Inflammatory macrophage treated with lipopolysaccharide for 4 hours (primary cell): ENCODE data around the gene SLC7A10.
A peak's percentile ranks its signal among the peaks of the same experiment; 100 is the strongest.

Experiments
- DNase-seq: peaks from one replicate; pipeline ENCODE4 v3.0.0-alpha.2; 2020

Gene SLC7A10

GRCh38 chr19:33225458-33225926, at the start of gene SLC7A10:
TSS of gene SLC7A10 (minus strand) at chr19:33225850. CDS start at chr19:33225703, 147 bp downstream.
- no peak for DNase-seq

- no peak for DNase-seq
Observed at GRCh38 chr19:33274663-33275558, 49.3 kb upstream of the SLC7A10 start.

- peak; percentile 77 for DNase-seq
Observed at GRCh38 chr19:33273881-33274662, 48.4 kb upstream of the SLC7A10 start.

GRCh38 chr19:33273065-33273736, 47.6 kb upstream of the SLC7A10 start:
- no peak for DNase-seq

- no peak for DNase-seq
Observed at GRCh38 chr19:33271246-33272021, 45.8 kb upstream of the SLC7A10 start.

- DNase-seq, result no peak
Observed at GRCh38 chr19:33270769-33271168, 45.1 kb upstream of the SLC7A10 start.

- no peak for DNase-seq
Observed at GRCh38 chr19:33269016-33269415, 43.4 kb upstream of the SLC7A10 start.

GRCh38 chr19:33268162-33268991, 42.7 kb upstream of the SLC7A10 start:
- DNase-seq, result peak; percentile 46

- DNase-seq, result peak; percentile 70
Observed at GRCh38 chr19:33267706-33268105, 42.1 kb upstream of the SLC7A10 start.

- DNase-seq, result no peak
Observed at GRCh38 chr19:33266974-33267484, 41.4 kb upstream of the SLC7A10 start.

GRCh38 chr19:33264881-33265445, 39.3 kb upstream of the SLC7A10 start:
- DNase-seq, result no peak

GRCh38 chr19:33263325-33264023, 37.8 kb upstream of the SLC7A10 start:
- no peak for DNase-seq

GRCh38 chr19:33261511-33262189, 36.0 kb upstream of the SLC7A10 start:
- no peak for DNase-seq

- peak; percentile 63 for DNase-seq
Observed at GRCh38 chr19:33260628-33261418, 35.2 kb upstream of the SLC7A10 start.

- peak; percentile 88 for DNase-seq
Observed at GRCh38 chr19:33259539-33259938, 33.9 kb upstream of the SLC7A10 start.

GRCh38 chr19:33257828-33258227, 32.2 kb upstream of the SLC7A10 start:
- DNase-seq, result no peak

- no peak for DNase-seq
Observed at GRCh38 chr19:33256261-33256660, 30.6 kb upstream of the SLC7A10 start.

- DNase-seq, result no peak
Observed at GRCh38 chr19:33255781-33256180, 30.1 kb upstream of the SLC7A10 start.
